ENCODE measurements around the gene FAM110A.
"Not testable (repeated sequence)": the region's sequence is repeated elsewhere in the genome, so short reads cannot be mapped to it uniquely, and the experiment has no call there.

The FAM110A gene

GRCh38 chr20:845226-845868 is 11.8 kb downstream of the FAM110A start:
- no peak for DNase-seq

- no peak for DNase-seq
Observed at GRCh38 chr20:845941-846893, 12.7 kb downstream of the FAM110A start.

GRCh38 chr20:846894-847278 is 13.4 kb downstream of the FAM110A start:
- no peak for DNase-seq

GRCh38 chr20:848193-848592 is 14.7 kb downstream of the FAM110A start:
- DNase-seq = no peak

- not testable (repeated sequence) for DNase-seq
Observed at GRCh38 chr20:848731-849130, 15.2 kb downstream of the FAM110A start.

- DNase-seq = no peak
Observed at GRCh38 chr20:853406-853996, 20.0 kb downstream of the FAM110A start.

- DNase-seq = no peak
Observed at GRCh38 chr20:854601-855000, 21.1 kb downstream of the FAM110A start.

- DNase-seq = no peak
Observed at GRCh38 chr20:855466-856360, 22.2 kb downstream of the FAM110A start.

- DNase-seq = peak; percentile 93
Observed at GRCh38 chr20:856361-856775, 22.9 kb downstream of the FAM110A start.

GRCh38 chr20:858011-858410 is 24.5 kb downstream of the FAM110A start:
- DNase-seq = no peak

GRCh38 chr20:859751-860231 is 26.3 kb downstream of the FAM110A start:
- DNase-seq = no peak

- DNase-seq = no peak
Observed at GRCh38 chr20:860891-861290, 27.4 kb downstream of the FAM110A start.

- DNase-seq = no peak
Observed at GRCh38 chr20:865440-865839, 31.9 kb downstream of the FAM110A start.

GRCh38 chr20:868279-868678 is 34.8 kb downstream of the FAM110A start:
- no peak for DNase-seq

- no peak for DNase-seq
Observed at GRCh38 chr20:869606-870005, 36.1 kb downstream of the FAM110A start.

- no peak for DNase-seq
Observed at GRCh38 chr20:870758-871157, 37.2 kb downstream of the FAM110A start.

GRCh38 chr20:871436-871835 is 37.9 kb downstream of the FAM110A start:
- DNase-seq = no peak

GRCh38 chr20:871948-872347 is 38.4 kb downstream of the FAM110A start:
- DNase-seq = no peak

- DNase-seq = no peak
Observed at GRCh38 chr20:872855-873520, 39.5 kb downstream of the FAM110A start.

GRCh38 chr20:873875-874607 is 40.5 kb downstream of the FAM110A start:
- no peak for DNase-seq

- no peak for DNase-seq
Observed at GRCh38 chr20:875115-875514, 41.6 kb downstream of the FAM110A start.

Measured in SW 1271 (cell line).